Psoas muscle (tissue), 8 donors: Measurements from ENCODE around the gene RALGAPA2. TPM values are rescaled to one million over a fixed set of nuclear protein-coding genes. Genes with fewer than 3 reads are reported as not detected.

Experiments
- ATAC-seq, 4 donors: fragments of 200-7000 bp; cut with Tn5 transposase; one replicate each; pipeline ENCODE4 v1.9.1; 2020; ENCODE audit warnings: moderate library complexity in 3 of 4, mild to moderate bottlenecking in 2 of 4
- DNase-seq, 2 donors: peaks; one replicate each; pipeline ENCODE4 v3.0.0-alpha.2; 2020
- H3K27ac ChIP-seq: fragments of 200-600 bp; one replicate; pipeline ENCODE4 v1.8.0; 2022
- H3K27me3 ChIP-seq, 3 donors: fragments of 200-600 bp in 1 of 3; one replicate each; pipeline versions ENCODE4 v1.6.1 to v1.8.0; 2013 to 2022; ENCODE audit warnings: low read length in 2 of 3, mild to moderate bottlenecking in 2 of 3, moderate library complexity in 1 of 3; ENCODE audit not compliant: insufficient read depth in 3 of 3
- H3K36me3 ChIP-seq, 2 donors: fragments of 200-600 bp in 1 of 2; one replicate each; pipeline versions ENCODE4 v1.6.1 to v1.8.0; 2013 to 2022; ENCODE audit warnings: low read depth in 1 of 2, mild to moderate bottlenecking in 1 of 2, moderate library complexity in 1 of 2; ENCODE audit not compliant: insufficient read depth in 1 of 2
- H3K4me1 ChIP-seq: fragments of 200-600 bp; one replicate; pipeline ENCODE4 v1.8.0; 2022
- H3K4me3 ChIP-seq: fragments of 200-600 bp; one replicate; pipeline ENCODE4 v1.8.0; 2022; ENCODE audit warnings: mild to moderate bottlenecking
- H3K9me3 ChIP-seq: fragments of 200-600 bp; one replicate; pipeline ENCODE4 v1.8.0; 2022
- WGBS, 3 donors: extraction: QIAGEN DNeasy Blood & Tissue Kit; methylation state at CpG; one replicate each; pipeline versions ENCODE4 v1.1.6 to v1.1.7; 2013; 5-methylcytosine and 5-hydroxymethylcytosine counted together
- intact Hi-C, 2 donors: fragments of 100-400 bp; cut with DNase I; formaldehyde crosslinking; loops; one replicate each; pipeline versions ENCODE4 v1.11.0 to v1.14.2; 2022
- polyA plus RNA-seq, 3 donors: library from polyadenylated mRNA; stranded (reverse); fragments of 200-250 nt; gene quantifications; one replicate each; pipeline ENCODE4 v1.2.3, GENCODE V29; 2013
- total RNA-seq, 4 donors: library from RNA; stranded (reverse); fragmentation: NEBNext Ultra II Directional in 2 of 4; extraction: Animal tissue kit (Norgen Biotek cat#: 25700) in 2 of 4; gene quantifications; one replicate each; pipeline versions ENCODE4 v1.2.1 to v1.2.4, GENCODE V29; 2021 to 2023
- TF ChIP-seq, protein P1 (sequence below): fragments of 200-600 bp; IDR thresholded peaks from one replicate; pipeline ENCODE4 v1.8.0; 2022; ENCODE audit warnings: antibody characterized with exemption
- donor health status: healthy with polysubstance abuse.
- donor health status: DM: no; HTN: no; CAD: no; lungs with moderate emphysema.
- donor health status: Bipolar disorder and iron deficiency.
- donor health status: healthy.
- donor health status: DM: yes; HTN: yes; CAD: no.
- donor health status: DM: no; HTN: no; CAD: no.
- donor health status: DM: no; HTN: no; CAD: no.
- donor health status: DM: yes; HTN: yes; CAD: no.

The RALGAPA2 gene
- total and polyA plus RNA-seq, 7 donors: 12.2 to 75.5 (median 51.1) TPM

DNA sequence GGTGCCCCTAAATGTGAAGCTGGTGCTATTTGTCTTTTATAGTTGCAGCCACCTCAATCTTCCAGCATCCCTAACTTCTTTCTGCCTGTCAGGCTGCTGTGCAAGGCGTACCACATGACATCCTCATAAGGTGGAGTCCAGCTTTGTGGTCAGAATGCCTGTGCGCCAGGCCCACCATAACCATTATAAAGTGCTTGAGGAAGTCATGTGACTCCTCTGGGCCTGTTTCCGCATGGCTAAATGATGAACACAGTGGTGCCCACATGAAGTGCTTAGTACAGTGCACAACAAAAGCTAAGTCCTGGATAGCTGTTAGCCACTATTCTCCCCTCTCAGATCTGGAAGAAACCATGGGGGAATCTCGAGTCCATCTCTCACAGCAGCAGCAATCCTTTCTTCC, 268.9 kb downstream of the RALGAPA2 start:
- H3K27ac ChIP-seq: no peak overlapping the region
- DNase-seq: no peak
- TF ChIP-seq, protein P1, sequence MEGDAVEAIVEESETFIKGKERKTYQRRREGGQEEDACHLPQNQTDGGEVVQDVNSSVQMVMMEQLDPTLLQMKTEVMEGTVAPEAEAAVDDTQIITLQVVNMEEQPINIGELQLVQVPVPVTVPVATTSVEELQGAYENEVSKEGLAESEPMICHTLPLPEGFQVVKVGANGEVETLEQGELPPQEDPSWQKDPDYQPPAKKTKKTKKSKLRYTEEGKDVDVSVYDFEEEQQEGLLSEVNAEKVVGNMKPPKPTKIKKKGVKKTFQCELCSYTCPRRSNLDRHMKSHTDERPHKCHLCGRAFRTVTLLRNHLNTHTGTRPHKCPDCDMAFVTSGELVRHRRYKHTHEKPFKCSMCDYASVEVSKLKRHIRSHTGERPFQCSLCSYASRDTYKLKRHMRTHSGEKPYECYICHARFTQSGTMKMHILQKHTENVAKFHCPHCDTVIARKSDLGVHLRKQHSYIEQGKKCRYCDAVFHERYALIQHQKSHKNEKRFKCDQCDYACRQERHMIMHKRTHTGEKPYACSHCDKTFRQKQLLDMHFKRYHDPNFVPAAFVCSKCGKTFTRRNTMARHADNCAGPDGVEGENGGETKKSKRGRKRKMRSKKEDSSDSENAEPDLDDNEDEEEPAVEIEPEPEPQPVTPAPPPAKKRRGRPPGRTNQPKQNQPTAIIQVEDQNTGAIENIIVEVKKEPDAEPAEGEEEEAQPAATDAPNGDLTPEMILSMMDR: no peak
- H3K9me3 ChIP-seq: no peaks in the 10 kb centered on the region
- ATAC-seq: no peak
- H3K36me3 ChIP-seq: peaks cover 2 to 24% of the 10 kb centered on the region in 2 donors
- H3K4me1 ChIP-seq: no peaks in the 10 kb centered on the region
- 90 to 94% (median 94%) methylated on average over 4 of the region's 4 CpGs for WGBS, 3 donors
- no peaks in the 10 kb centered on the region for H3K27me3 ChIP-seq
- H3K4me3 ChIP-seq: no peak overlapping the region
- intact Hi-C loops: no loop called here

DNA sequence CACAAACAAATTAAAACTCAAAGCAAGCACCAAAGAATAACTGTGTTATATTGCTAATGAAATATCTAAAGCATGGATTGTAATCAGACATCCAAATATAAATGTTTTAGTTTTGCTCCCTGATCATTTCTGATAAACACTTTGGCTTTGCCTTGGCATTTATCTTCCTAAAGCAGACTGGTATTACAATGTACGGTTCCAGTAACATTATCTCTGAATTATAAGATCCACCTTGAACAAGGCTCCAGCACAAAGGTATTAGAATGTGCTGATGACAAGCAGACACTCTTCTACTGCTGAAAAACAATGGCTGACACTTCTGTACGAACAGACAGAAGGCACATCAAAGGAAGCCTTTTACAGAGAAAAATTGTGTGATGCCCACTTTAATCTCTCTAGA, 270.0 kb downstream of the RALGAPA2 start:
- WGBS, 3 donors: 70 to 90% (median 74%) methylated on average over 2 of the region's 2 CpGs
- Histone ChIP-seq H3K36me3 (peaks cover 4 to 24% of the 10 kb centered on the region in 2 donors), H3K27me3 (no peaks in the 10 kb centered on the region), H3K4me1 (no peaks in the 10 kb centered on the region), H3K4me3 (no peak overlapping the region), H3K9me3 (no peaks in the 10 kb centered on the region), H3K27ac (no peak overlapping the region)
- TF ChIP-seq, protein P1: no peak
- no peak for DNase-seq
- intact Hi-C loops: no loop called here
- ATAC-seq: no peak

DNA sequence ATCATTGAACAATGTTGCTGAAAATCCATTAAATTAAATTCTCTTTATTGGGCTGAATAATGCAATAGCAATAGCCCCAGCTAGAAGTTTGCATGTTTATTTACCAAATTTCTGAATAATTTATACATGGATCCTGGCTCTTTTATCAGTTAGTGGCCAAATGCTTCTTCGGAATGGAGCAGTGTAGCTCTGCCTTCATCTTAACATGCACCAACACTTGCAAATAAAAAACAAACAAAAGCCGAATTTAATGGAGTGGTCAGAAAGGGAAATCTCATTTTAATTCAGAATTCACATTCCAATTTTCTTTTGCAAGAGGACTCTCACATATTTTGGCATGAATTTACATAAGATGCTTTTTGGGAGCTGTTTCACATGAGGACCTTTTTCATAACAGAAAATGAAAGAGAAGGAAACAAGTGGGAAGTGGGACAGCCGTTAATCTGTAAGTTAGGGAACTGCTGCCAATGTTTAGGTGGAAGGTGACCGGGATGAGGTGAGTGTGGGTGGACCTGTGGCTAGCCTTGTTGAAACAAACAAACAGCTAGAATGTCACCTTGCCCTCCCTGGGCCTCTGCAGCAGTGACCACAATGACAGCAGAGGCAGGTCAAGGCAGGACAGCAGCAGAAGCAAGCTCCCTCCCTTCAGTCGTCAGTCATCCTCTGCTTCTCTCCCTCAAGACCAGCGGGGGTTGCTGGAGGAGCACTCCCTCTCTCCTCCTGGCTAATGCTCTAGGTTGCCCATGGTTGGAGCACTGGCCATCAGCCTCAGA, 271.4 kb downstream of the RALGAPA2 start:
- TF ChIP-seq, protein P1: no peak
- no peak overlapping the region for H3K4me3 ChIP-seq
- ATAC-seq (peak in 3 of 4 donors; percentile 10 to 46 (median 30)), DNase-seq (no peak)
- H3K4me1 ChIP-seq: no peaks in the 10 kb centered on the region
- H3K9me3 ChIP-seq: no peaks in the 10 kb centered on the region
- intact Hi-C loops: no loop called here
- 65% methylated on average over 6 of the region's 6 CpGs for WGBS, 3 donors
- no peak overlapping the region for H3K27ac ChIP-seq
- no peaks in the 10 kb centered on the region for H3K27me3 ChIP-seq
- H3K36me3 ChIP-seq: peaks cover 7 to 37% of the 10 kb centered on the region in 2 donors

DNA sequence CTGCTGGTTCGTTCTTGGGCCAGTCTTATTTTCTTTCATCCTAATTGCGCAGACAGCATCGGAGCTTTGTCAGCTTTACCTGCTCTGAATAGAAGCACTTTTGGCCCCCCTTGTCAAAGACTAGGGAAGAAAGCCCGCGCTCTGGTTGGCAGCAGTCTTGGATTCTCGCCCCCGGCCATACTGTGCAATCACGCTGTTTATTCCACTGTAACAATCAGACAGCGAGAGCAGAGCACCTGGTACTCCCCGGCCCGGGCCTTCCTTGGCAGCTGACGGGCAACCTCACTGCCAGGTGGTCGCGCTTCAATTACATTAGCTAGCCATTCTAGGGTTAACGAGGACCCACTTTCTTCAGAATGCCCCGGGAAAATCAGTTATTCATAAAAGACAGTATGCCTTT, 272.0 kb downstream of the RALGAPA2 start:
- intact Hi-C loops: no loop called here
- Histone ChIP-seq H3K9me3 (no peaks in the 10 kb centered on the region), H3K4me1 (no peaks in the 10 kb centered on the region), H3K27ac (no peak overlapping the region), H3K4me3 (no peak overlapping the region), H3K27me3 (no peaks in the 10 kb centered on the region), H3K36me3 (peaks cover 7 to 38% of the 10 kb centered on the region in 2 donors)
- 81 to 88% (median 84%) methylated on average over 16 of the region's 16 CpGs for WGBS, 3 donors
- DNase-seq: no peak
- TF ChIP-seq, protein P1: no peak
- no peak for ATAC-seq
